Mesenchymal stem cell (in vitro differentiated cells and primary cell): Measurements from ENCODE around the gene STIM1.

ENCODE experiments used
- DNase-seq: peaks from one replicate; pipeline ENCODE4 v3.0.0-alpha.2; 2013
- H2AFZ ChIP-seq: one replicate; pipeline ENCODE4 v1.6.1; 2013; ENCODE audit warnings: low read depth, mild to moderate bottlenecking, control low read depth, inconsistent platforms, low read length, moderate library complexity
- H2AK5ac ChIP-seq: 2 replicates; pipeline ENCODE4 v1.6.1; 2013; ENCODE audit warnings: low read length, moderate library complexity, mild to moderate bottlenecking, inconsistent platforms; ENCODE audit not compliant: severe bottlenecking
- H2BK120ac ChIP-seq: one replicate; pipeline ENCODE4 v1.6.1; 2013; ENCODE audit warnings: low read depth, mild to moderate bottlenecking, inconsistent platforms, low read length, moderate library complexity
- H2BK12ac ChIP-seq, 2 experiments: one replicate each; pipeline ENCODE4 v1.6.1; 2013; ENCODE audit warnings: inconsistent platforms in 2 of 2, low read length in 2 of 2, mild to moderate bottlenecking in 2 of 2, moderate library complexity in 2 of 2, control low read depth in 1 of 2
- H2BK15ac ChIP-seq: one replicate; pipeline ENCODE4 v1.6.1; 2013; ENCODE audit warnings: mild to moderate bottlenecking, low read depth, inconsistent platforms; ENCODE audit not compliant: poor library complexity, severe bottlenecking
- H2BK5ac ChIP-seq: 2 replicates; pipeline ENCODE4 v1.6.1; 2013; ENCODE audit warnings: low read depth, mild to moderate bottlenecking, low read length, control low read depth, inconsistent platforms; ENCODE audit not compliant: poor library complexity, severe bottlenecking
- H3K14ac ChIP-seq, 2 experiments: one replicate each; pipeline ENCODE4 v1.6.1; 2013; ENCODE audit warnings: inconsistent platforms in 2 of 2, low read length in 2 of 2, control low read depth in 1 of 2, mild to moderate bottlenecking in 1 of 2, moderate library complexity in 1 of 2
- H3K18ac ChIP-seq, 2 experiments: one replicate each; pipeline ENCODE4 v1.6.1; 2013; ENCODE audit warnings: inconsistent platforms in 2 of 2, low read length in 2 of 2, control low read depth in 1 of 2, low read depth in 1 of 2, mild to moderate bottlenecking in 1 of 2
- H3K23ac ChIP-seq, 2 experiments: one replicate each; pipeline ENCODE4 v1.6.1; 2013; ENCODE audit warnings: inconsistent platforms in 2 of 2, low read length in 2 of 2, mild to moderate bottlenecking in 2 of 2, moderate library complexity in 2 of 2, control low read depth in 1 of 2
- H3K27ac ChIP-seq: 2 replicates; pipeline ENCODE4 v1.5.1; 2013; ENCODE audit warnings: mild to moderate bottlenecking, moderate library complexity, low read length, control low read depth, inconsistent platforms; ENCODE audit not compliant: poor library complexity, severe bottlenecking
- H3K27me3 ChIP-seq, 2 experiments: 2 replicates each; pipeline versions ENCODE4 v1.6.1 to v1.7.0; 2013; ENCODE audit warnings: low read length in 2 of 2, mild to moderate bottlenecking in 2 of 2, moderate library complexity in 2 of 2, control low read depth in 1 of 2, inconsistent platforms in 1 of 2; ENCODE audit not compliant: control insufficient read depth in 1 of 2, insufficient read depth in 1 of 2
- H3K36me3 ChIP-seq, 2 experiments: 2 replicates each; pipeline versions ENCODE4 v1.6.1 to v1.7.0; 2013; ENCODE audit warnings: low read length in 2 of 2, control low read depth in 1 of 2, inconsistent platforms in 1 of 2, low read depth in 1 of 2, mild to moderate bottlenecking in 1 of 2; ENCODE audit not compliant: insufficient read depth in 2 of 2, control insufficient read depth in 1 of 2
- H3K4ac ChIP-seq, 2 experiments: one replicate each; pipeline ENCODE4 v1.6.1; 2013; ENCODE audit warnings: inconsistent platforms in 2 of 2, low read length in 2 of 2, mild to moderate bottlenecking in 2 of 2, moderate library complexity in 2 of 2, control low read depth in 1 of 2, low read depth in 1 of 2
- H3K4me1 ChIP-seq: 2 replicates; pipeline ENCODE4 v1.6.1; 2013; ENCODE audit warnings: low read depth, low read length, control low read depth; ENCODE audit not compliant: control insufficient read depth, insufficient read depth
- H3K4me2 ChIP-seq: 2 replicates; pipeline ENCODE4 v1.6.1; 2013; ENCODE audit warnings: low read length, mild to moderate bottlenecking, inconsistent platforms; ENCODE audit not compliant: poor library complexity, severe bottlenecking
- H3K4me3 ChIP-seq, 2 experiments: 2 replicates each; pipeline versions ENCODE4 v1.5.1 to v1.7.0; 2013; ENCODE audit warnings: low read length in 2 of 2, mild to moderate bottlenecking in 2 of 2, control low read depth in 1 of 2, low read depth in 1 of 2; ENCODE audit not compliant: insufficient read depth in 1 of 2
- H3K79me1 ChIP-seq: replicated peaks from 2 replicates; pipeline ENCODE4 v1.6.1; 2013; ENCODE audit warnings: mild to moderate bottlenecking, control low read depth, low read length, inconsistent platforms; ENCODE audit not compliant: poor library complexity, severe bottlenecking
- H3K9ac ChIP-seq: 2 replicates; pipeline ENCODE4 v1.7.0; 2013; ENCODE audit warnings: mild to moderate bottlenecking, low read length, moderate library complexity
- H3K9me3 ChIP-seq: 2 replicates; pipeline ENCODE4 v1.7.0; 2013; ENCODE audit warnings: mild to moderate bottlenecking, low read length; ENCODE audit not compliant: control insufficient read depth
- H4K8ac ChIP-seq: one replicate; pipeline ENCODE4 v1.6.1; 2013; ENCODE audit warnings: inconsistent platforms, mild to moderate bottlenecking, low read length, moderate library complexity
- H4K91ac ChIP-seq: one replicate; pipeline ENCODE4 v1.6.1; 2013; ENCODE audit warnings: mild to moderate bottlenecking, low read length, inconsistent platforms
- WGBS: methylation state at CpG from one replicate; pipeline ENCODE4 v1.1.7; 2013; ENCODE audit warnings: mixed read lengths; 5-methylcytosine and 5-hydroxymethylcytosine counted together

STIM1 gene

DNA sequence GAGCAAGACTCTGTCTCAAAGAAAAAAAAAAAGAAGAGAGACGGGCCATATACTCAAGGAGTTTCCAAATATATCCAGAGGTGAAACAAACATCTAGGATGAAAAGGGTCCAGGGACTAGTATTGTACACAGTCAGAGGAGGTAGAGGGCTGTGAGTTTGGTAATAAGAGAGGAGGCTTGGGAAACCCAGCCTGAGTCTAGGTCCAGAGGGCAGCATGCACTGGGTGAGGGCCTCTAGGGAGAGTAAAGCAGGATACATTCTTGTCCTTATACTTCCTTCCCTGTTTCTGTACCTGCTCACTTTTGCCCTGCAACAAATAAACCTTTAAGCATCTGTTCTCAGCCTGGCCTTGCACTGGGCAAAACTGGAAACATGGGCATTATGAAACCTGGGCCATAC lies 31.5 kb downstream of the STIM1 start:
- Histone ChIP-seq H4K91ac (no peak overlapping the region), H4K8ac (no peak overlapping the region), H3K4ac (no peak overlapping the region), H3K4me1 (peaks cover 4% of the 10 kb centered on the region), H3K4me2 (no peak overlapping the region), H3K18ac (no peak overlapping the region), H3K4me3 (no peak overlapping the region), H2BK120ac (no peak overlapping the region), H2AFZ (no peak overlapping the region), H3K36me3 (no peaks in the 10 kb centered on the region), H3K27me3 (no peaks in the 10 kb centered on the region), H2BK5ac (no peak overlapping the region), H2BK12ac (no peak overlapping the region), H3K9ac (no peak overlapping the region), H3K79me1 (peaks cover 25% of the 10 kb centered on the region), H2AK5ac (no peak overlapping the region), H3K14ac (no peak overlapping the region), H3K9me3 (no peaks in the 10 kb centered on the region), H2BK15ac (no peak overlapping the region), H3K27ac (no peak overlapping the region), H3K23ac (no peak overlapping the region)
- DNase-seq, result no peak
- WGBS, result 93% methylated on average over 1 of the region's 1 CpG

DNA sequence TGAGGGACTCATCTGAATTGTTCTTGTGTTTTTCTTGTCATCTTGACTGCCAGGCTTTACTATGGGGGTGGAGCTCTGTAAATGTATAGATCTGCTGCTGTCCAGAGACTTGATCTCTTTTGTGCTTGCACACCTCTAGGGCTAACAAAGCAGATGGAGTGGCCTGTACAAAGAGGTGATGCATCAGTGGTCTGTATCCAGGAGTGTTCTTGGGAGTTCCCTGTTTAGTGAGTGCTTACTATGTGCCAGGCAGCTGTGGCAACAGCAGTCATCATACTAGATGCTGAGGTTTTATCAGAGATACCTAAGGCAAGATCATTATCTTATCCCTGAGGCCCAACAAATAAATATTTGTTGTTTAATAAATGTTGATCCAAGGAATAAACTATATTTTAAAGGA lies 33.4 kb downstream of the STIM1 start:
- Histone ChIP-seq H2BK12ac (no peak overlapping the region), H3K9ac (no peak overlapping the region), H2BK120ac (no peak overlapping the region), H3K4me3 (no peak overlapping the region), H3K4me1 (peaks cover 5% of the 10 kb centered on the region), H3K27me3 (no peaks in the 10 kb centered on the region), H3K4ac (no peak overlapping the region), H2BK5ac (no peak overlapping the region), H3K9me3 (no peaks in the 10 kb centered on the region), H2AK5ac (no peak overlapping the region), H3K4me2 (no peak overlapping the region), H2BK15ac (no peak overlapping the region), H4K8ac (no peak overlapping the region), H3K79me1 (peaks cover 29% of the 10 kb centered on the region), H3K23ac (no peak overlapping the region), H3K27ac (no peak overlapping the region), H4K91ac (no peak overlapping the region), H3K36me3 (no peaks in the 10 kb centered on the region), H3K18ac (no peak overlapping the region), H3K14ac (no peak overlapping the region), H2AFZ (no peak overlapping the region)
- DNase-seq, result no peak

DNA sequence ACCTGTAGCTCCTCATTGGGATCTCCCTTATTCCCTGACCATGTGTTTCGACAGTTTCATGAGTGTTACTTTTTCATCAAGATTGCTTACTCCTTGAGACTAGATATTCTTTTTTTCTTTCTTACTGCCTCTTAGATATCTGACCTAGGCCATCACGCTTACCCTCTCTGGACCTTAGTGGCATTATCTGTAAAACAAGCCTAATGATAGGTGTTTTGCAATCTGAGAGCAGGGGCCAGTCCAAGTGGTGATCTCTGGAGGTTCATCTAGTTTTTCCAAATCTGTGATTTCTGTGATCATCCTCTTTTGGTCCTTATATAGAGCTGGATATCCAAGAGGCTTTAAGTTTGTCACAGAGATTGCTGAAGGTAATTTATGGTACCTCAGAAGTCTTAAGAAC lies 34.5 kb downstream of the STIM1 start:
- Histone ChIP-seq H2BK15ac (no peak overlapping the region), H3K4me2 (no peak overlapping the region), H2BK5ac (no peak overlapping the region)

DNA sequence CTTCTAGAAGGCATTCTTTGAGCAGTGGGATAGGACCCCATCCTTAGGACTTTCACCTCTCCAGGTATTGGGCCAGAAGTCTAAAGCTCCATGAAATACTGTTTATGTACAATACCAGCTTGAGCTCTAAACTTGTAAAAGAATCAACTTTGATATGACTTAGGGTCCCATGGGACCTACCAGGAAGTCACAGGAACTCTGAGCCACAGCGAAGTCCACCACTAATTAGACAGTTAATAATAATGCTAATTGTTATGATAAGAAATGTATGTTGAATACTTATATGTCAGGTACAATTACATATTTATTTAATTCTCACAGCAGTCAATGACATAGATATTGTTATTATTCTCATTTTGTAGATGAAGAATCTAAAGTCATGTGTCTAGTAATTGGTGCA lies 35.3 kb downstream of the STIM1 start:
- H3K79me1 ChIP-seq, result peaks cover 27% of the 10 kb centered on the region
- H3K14ac ChIP-seq, result no peak overlapping the region
- H3K23ac ChIP-seq, result no peak overlapping the region
- no peak overlapping the region for H2BK5ac ChIP-seq
- H3K36me3 ChIP-seq, result no peaks in the 10 kb centered on the region
- no peaks in the 10 kb centered on the region for H3K9me3 ChIP-seq
- no peak overlapping the region for H2BK15ac ChIP-seq
- no peaks in the 10 kb centered on the region for H3K27me3 ChIP-seq
- H2AFZ ChIP-seq, result no peak overlapping the region
- H3K4me3 ChIP-seq, result no peak overlapping the region
- no peak overlapping the region for H4K91ac ChIP-seq
- H4K8ac ChIP-seq, result no peak overlapping the region
- no peak overlapping the region for H3K18ac ChIP-seq
- no peak overlapping the region for H2BK12ac ChIP-seq
- no CpG with 5 or more reads among the region's 1 CpG for WGBS
- no peak for DNase-seq
- H2AK5ac ChIP-seq, result no peak overlapping the region
- H3K4me2 ChIP-seq, result no peak overlapping the region
- H2BK120ac ChIP-seq, result no peak overlapping the region
- H3K9ac ChIP-seq, result no peak overlapping the region
- peaks cover 7% of the 10 kb centered on the region for H3K4me1 ChIP-seq
- H3K4ac ChIP-seq, result no peak overlapping the region
- H3K27ac ChIP-seq, result no peak overlapping the region

More for the DNA sequence above, 34.5 kb downstream of the STIM1 start:
- Histone ChIP-seq H3K14ac (no peak overlapping the region), H2AFZ (no peak overlapping the region), H4K8ac (no peak overlapping the region), H3K4me3 (no peak overlapping the region), H2BK120ac (no peak overlapping the region), H3K4ac (no peak overlapping the region), H2BK12ac (no peak overlapping the region), H2AK5ac (no peak overlapping the region), H3K36me3 (no peaks in the 10 kb centered on the region), H3K79me1 (peaks cover 29% of the 10 kb centered on the region), H3K23ac (no peak overlapping the region), H3K27me3 (no peaks in the 10 kb centered on the region), H3K27ac (no peak overlapping the region), H3K9me3 (no peaks in the 10 kb centered on the region), H4K91ac (no peak overlapping the region), H3K4me1 (peaks cover 8% of the 10 kb centered on the region), H3K18ac (no peak overlapping the region), H3K9ac (no peak overlapping the region)
- WGBS, result 100% methylated on average over 2 of the region's 2 CpGs
- no peak for DNase-seq
